ENCODE results near the gene RRP7A.
"Not testable (repeated sequence)": the region's sequence is repeated elsewhere in the genome, so short reads cannot be mapped to it uniquely, and the experiment has no call there.

The RRP7A gene

GRCh38 chr22:42490243-42490832 lies 29.3 kb downstream of the RRP7A start:
- TF ChIP-seq ZFX (IDR thresholded peaks at IDR 0.05; ENCODE audit: borderline replicate concordance) (no peak), CTCF (IDR thresholded peaks at IDR 0.05) (no peak)
- no peak overlapping the region for H3K27ac ChIP-seq

DNA sequence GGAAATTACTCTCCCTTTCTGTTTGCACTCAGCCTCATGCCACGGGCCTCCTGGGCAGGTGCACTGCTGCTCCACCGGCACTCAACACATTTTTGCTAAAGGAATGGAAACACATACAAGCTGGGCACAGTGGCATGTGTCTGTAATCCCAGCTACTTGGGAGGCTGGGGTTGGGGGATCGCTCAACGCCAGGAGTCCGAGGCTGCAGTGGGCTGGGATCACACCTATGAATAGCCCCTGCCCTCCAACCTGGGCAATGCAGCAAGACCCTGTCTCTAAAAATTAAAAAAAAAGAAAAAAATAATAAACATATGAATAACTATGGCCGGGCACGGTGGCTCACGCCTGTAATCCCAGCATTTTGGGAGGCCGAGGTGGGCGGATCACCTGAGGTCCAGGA lies 30.6 kb downstream of the RRP7A start:
- H3K27ac ChIP-seq, result no peak overlapping the region
- TF ChIP-seq ZFX (IDR thresholded peaks at IDR 0.05; ENCODE audit: borderline replicate concordance) (no peak), CTCF (IDR thresholded peaks at IDR 0.05) (no peak)

DNA sequence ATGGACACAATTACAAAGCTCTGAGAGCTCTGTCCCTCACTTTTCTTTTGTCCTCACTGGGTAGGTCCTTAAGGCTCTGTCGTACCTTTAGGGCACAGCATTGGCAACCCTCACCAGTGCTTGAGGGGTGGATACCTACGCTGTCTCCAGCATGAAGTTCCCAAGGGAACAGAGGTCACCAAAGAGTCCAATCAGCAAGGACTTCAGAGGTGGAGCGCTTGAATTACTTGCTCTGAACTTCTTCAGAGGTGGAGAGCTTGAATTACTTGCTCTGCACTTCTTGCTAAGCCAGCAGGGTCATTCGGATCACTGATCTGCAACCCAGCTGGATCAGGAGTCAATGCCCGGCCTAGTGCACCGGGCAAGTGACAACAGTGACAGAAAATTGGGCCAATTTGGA lies 35.1 kb downstream of the RRP7A start:
- no peak overlapping the region for H3K27ac ChIP-seq
- TF ChIP-seq ZFX (IDR thresholded peaks at IDR 0.05; ENCODE audit: borderline replicate concordance) (no peak), CTCF (IDR thresholded peaks at IDR 0.05) (no peak)

DNA sequence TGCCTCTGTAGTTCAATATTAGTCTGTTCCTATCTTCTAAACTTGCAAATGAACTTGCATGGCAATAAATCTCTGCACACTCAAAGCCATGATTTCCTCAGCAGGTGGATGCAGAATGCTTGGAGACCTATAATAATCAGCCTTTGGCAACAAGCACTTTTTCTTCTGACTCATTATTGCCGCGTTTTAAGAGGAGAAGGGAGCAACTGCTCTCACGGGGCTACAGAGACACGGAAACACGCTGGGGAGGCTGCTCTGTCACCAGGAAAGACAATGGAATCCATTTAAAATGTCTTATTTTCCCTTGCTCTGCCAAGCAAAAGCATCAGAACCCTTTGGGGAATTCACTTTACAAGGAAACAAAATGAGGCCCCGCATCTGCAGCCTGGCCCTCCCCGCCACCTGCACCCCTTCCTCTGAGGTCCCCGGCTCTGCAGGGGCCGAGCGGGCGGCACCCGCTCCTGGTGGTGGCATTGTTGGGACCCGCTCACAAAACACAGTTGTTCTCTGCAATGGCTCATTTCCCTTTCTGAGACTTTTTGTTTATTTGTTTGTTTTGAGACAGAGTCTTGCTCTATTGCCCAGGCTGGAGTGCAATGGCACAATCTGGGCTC lies 35.9 kb downstream of the RRP7A start:
- H3K27ac ChIP-seq, result not testable (repeated sequence)

- H3K27ac ChIP-seq, result no peak overlapping the region
- TF ChIP-seq ZFX (IDR thresholded peaks at IDR 0.05; ENCODE audit: borderline replicate concordance) (no peak), CTCF (IDR thresholded peaks at IDR 0.05) (no peak)
Measured at GRCh38 chr22:42475122-42475521, 44.5 kb downstream of the RRP7A start.

DNA sequence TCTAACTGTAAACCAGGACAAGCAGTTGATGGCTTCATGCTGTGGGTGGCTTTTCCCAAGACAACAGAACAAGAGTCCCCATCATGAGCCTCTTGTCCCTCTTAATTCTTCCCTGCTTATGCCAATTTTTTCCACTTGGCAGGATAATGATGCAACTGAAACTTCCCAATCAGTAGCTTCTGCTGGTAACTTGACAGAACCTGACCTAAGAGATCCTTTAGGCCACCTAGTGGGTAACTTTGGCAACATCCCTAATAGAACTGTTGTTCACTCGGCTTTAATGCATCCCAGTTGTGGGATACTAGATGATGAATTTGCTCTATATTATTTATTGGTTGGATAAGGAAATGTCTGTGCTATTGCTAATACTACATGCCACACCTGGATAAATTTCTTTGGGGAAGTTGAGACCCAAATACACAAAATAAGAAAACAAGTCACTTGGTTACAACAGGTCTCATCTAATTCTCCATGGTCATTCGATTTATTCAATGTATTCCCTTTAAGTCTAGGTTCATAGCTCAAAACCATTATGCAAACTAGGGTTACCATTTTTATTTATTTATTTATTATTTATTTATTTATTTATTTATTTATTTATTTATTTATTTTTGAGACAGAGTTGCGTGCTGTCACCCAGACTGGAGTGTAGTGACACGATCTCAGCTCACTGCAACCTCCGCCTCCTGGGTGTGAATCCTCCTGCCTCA lies 46.0 kb downstream of the RRP7A start:
- TF ChIP-seq CTCF (IDR thresholded peaks at IDR 0.05), result peak; percentile 82
- TF ChIP-seq ZFX (IDR thresholded peaks at IDR 0.05; ENCODE audit: borderline replicate concordance), result no peak
- no peak overlapping the region for H3K27ac ChIP-seq

GRCh38 chr22:42472671-42473070 lies 46.9 kb downstream of the RRP7A start:
- no peak overlapping the region for H3K27ac ChIP-seq
- TF ChIP-seq CTCF (IDR thresholded peaks at IDR 0.05), result no peak
- no peak for TF ChIP-seq ZFX (IDR thresholded peaks at IDR 0.05; ENCODE audit: borderline replicate concordance)

All from 22Rv1 (cell line).